Heart left ventricle (tissue), 16 donors: ENCODE data around the gene PPP2R3A. TPM values are rescaled to one million over a fixed set of nuclear protein-coding genes. Genes with fewer than 3 reads are reported as not detected.

ENCODE experiments used
- ATAC-seq, 4 donors: fragments of 200-7000 bp; cut with Tn5 transposase; one replicate each; pipeline ENCODE4 v1.9.1; 2020 to 2022; ENCODE audit warnings: moderate library complexity in 4 of 4, mild to moderate bottlenecking in 3 of 4, moderate number of reproducible peaks in 1 of 4
- DNase-seq, 5 donors: peaks; one replicate each; pipeline ENCODE4 v3.0.0-alpha.2; 2020
- H3K27ac ChIP-seq, 12 donors: fragments of 200-600 bp; sonication (generic) in 4 of 12; one replicate each; pipeline versions ENCODE4 v1.5.0 to v1.8.0; 2016 to 2022; ENCODE audit warnings: mild to moderate bottlenecking in 2 of 12
- H3K27me3 ChIP-seq, 9 donors: fragments of 200-600 bp; sonication (generic) in 2 of 9; one replicate each; pipeline versions ENCODE4 v1.5.1 to v1.8.0; 2016 to 2022; ENCODE audit warnings: mild to moderate bottlenecking in 3 of 9
- H3K36me3 ChIP-seq, 9 donors: fragments of 200-600 bp; sonication (generic) in 2 of 9; one replicate each; pipeline versions ENCODE4 v1.5.0 to v1.8.0; 2018 to 2022; ENCODE audit warnings: mild to moderate bottlenecking in 2 of 9
- H3K4me1 ChIP-seq, 12 donors: fragments of 200-600 bp; sonication (generic) in 4 of 12; one replicate each; pipeline versions ENCODE4 v1.5.0 to v1.8.0; 2016 to 2022; ENCODE audit warnings: mild to moderate bottlenecking in 3 of 12
- H3K4me3 ChIP-seq, 12 donors: fragments of 200-600 bp; sonication (generic) in 4 of 12; one replicate each; pipeline versions ENCODE4 v1.5.0 to v1.8.0; 2017 to 2022; ENCODE audit warnings: mild to moderate bottlenecking in 9 of 12, moderate library complexity in 4 of 12
- H3K9me3 ChIP-seq, 12 donors: fragments of 200-600 bp; sonication (generic) in 4 of 12; one replicate each; pipeline versions ENCODE4 v1.5.0 to v1.8.0; 2016 to 2022; ENCODE audit warnings: mild to moderate bottlenecking in 1 of 12
- POLR2A ChIP-seq, 2 donors: fragments of 450-650 bp; IDR thresholded peaks; one replicate each; pipeline ENCODE4 v1.6.1; 2017; ENCODE audit warnings: antibody characterized with exemption in 2 of 2, mild to moderate bottlenecking in 2 of 2, moderate library complexity in 2 of 2
- WGBS, 4 donors: extraction: QIAGEN DNeasy Blood & Tissue Kit in 2 of 4; methylation state at CpG; one replicate each; pipeline versions ENCODE4 v1.1.5 to v1.1.7; 2013 to 2018; 5-methylcytosine and 5-hydroxymethylcytosine counted together
- intact Hi-C, 10 donors: fragments of 100-400 bp; cut with DNase I; formaldehyde crosslinking; loops; one replicate each; pipeline versions ENCODE4 v1.11.1 to v1.14.2; 2022
- polyA plus RNA-seq, 2 donors: library from polyadenylated mRNA; stranded (reverse); fragments of 200-250 nt; gene quantifications; one replicate each; pipeline ENCODE4 v1.2.3, GENCODE V29; 2013
- total RNA-seq, 9 donors: library from RNA; depleted of rRNA in 2 of 9; stranded (reverse); fragments of >200 nt in 2 of 9; fragmentation: NEBNext Ultra II Directional in 3 of 9; extraction: Animal tissue kit (Norgen Biotek cat#: 25700) in 3 of 9; gene quantifications; one replicate each; pipeline versions ENCODE4 v1.1.0 to v1.2.4, GENCODE V29; 2016 to 2023
- TF ChIP-seq, protein P1 (sequence below), 12 donors: fragments of 200-600 bp; sonication (generic) in 4 of 12; IDR thresholded peaks; one replicate each; pipeline versions ENCODE4 v1.5.0 to v1.8.0; 2018 to 2022; ENCODE audit warnings: antibody characterized with exemption in 12 of 12, mild to moderate bottlenecking in 5 of 12
- donor health status: ischemic (EF 13 %, LVEDD 7.1; RV severe dilation, severe dysfunction).
- donor health status: healthy with polysubstance abuse.
- donor health status: DM: no; HTN: yes; CAD: no.
- donor health status: DM: no; HTN: no; CAD: no.
- donor health status: ischemic (EF 25% LVEDD 6.9; RV normal size, moderate dysfunction).
- donor health status: ischemic (EF 25% LVEDD 5.7; RV mildly dilated, moderate dysfunction).
- donor health status: healthy.
- donor health status: DM: yes; HTN: yes; CAD: no.
- donor health status: ischemic (EF 35%, LVEDD 5.7; RV mildly dilated, moderate dysfunction).
- donor health status: nonischemic (EF 11% LVEDD 7.7; RV severe dilation, severe dysfunction).
- donor health status: DM: yes; HTN: yes; CAD: no.
- donor health status: PGD.
- donor health status: ischemic (EF 29% LVEDD 5.4; RV normal size, mild dysfunction).
- donor health status: nonischemic (EF 23%, LVEDD 6.1; RV moderate dilation, normal function).

The PPP2R3A gene
- total and polyA plus RNA-seq, 11 donors: 10.4 to 136 (median 92.4) TPM

DNA sequence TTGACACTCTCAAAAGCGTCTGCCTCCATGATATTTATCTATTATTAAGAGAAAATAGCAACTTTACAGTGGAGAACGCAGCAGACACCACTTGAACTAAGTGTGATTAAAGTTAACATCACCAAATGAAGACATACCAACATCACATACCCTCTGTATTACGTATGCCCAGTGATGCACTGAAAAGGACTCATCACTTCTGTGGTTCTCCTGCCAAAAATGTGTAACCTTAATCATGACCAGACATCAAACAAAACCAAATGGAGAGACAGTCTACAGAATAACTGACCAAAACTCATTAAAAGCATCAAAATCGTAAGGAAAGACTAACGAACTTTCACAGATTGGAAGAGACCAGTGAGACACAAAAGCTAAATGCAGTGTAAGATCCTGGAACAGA lies 103.2 kb downstream of the PPP2R3A start:
- ATAC-seq (no peak), DNase-seq (no peak)
- intact Hi-C loops: no loop called here
- Histone ChIP-seq H3K27me3 (no peaks in the 10 kb centered on the region), H3K4me3 (no peak overlapping the region), H3K36me3 (peaks cover 0 to 15% (median 5%) of the 10 kb centered on the region in 9 donors), H3K9me3 (no peaks in the 10 kb centered on the region), H3K27ac (no peak overlapping the region), H3K4me1 (peaks cover 0 to 31% (median 17%) of the 10 kb centered on the region in 12 donors)
- no peak for TF ChIP-seq POLR2A (IDR thresholded peaks at IDR 0.05)
- TF ChIP-seq, protein P1, sequence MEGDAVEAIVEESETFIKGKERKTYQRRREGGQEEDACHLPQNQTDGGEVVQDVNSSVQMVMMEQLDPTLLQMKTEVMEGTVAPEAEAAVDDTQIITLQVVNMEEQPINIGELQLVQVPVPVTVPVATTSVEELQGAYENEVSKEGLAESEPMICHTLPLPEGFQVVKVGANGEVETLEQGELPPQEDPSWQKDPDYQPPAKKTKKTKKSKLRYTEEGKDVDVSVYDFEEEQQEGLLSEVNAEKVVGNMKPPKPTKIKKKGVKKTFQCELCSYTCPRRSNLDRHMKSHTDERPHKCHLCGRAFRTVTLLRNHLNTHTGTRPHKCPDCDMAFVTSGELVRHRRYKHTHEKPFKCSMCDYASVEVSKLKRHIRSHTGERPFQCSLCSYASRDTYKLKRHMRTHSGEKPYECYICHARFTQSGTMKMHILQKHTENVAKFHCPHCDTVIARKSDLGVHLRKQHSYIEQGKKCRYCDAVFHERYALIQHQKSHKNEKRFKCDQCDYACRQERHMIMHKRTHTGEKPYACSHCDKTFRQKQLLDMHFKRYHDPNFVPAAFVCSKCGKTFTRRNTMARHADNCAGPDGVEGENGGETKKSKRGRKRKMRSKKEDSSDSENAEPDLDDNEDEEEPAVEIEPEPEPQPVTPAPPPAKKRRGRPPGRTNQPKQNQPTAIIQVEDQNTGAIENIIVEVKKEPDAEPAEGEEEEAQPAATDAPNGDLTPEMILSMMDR (IDR thresholded peaks at IDR 0.05): no peak
- 87 to 90% (median 87%) methylated on average over 5 of the region's 5 CpGs for WGBS, 4 donors

DNA sequence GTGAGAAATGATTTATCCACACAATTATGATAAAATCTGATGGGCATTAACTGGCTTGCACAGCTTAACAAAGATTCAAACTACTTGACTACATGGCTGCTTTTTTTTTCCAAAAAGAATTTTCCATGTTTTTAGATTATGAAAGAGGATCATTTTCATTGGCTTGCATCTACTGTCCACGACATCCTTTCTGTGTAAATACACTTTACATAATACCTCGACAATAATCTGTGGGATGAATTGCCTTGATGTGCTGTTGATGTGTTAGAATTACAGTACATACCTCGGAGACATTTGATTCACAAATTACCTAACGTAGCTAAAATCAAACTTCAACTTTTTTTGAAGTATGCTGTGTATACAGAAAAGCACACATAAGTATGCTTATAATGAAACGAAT lies 104.4 kb downstream of the PPP2R3A start:
- no peak overlapping the region for H3K4me3 ChIP-seq
- 64 to 69% (median 67%) methylated on average over 5 of the region's 5 CpGs for WGBS, 4 donors
- H3K36me3 ChIP-seq: peaks cover 0 to 13% (median 5%) of the 10 kb centered on the region in 9 donors
- no peak for TF ChIP-seq POLR2A (IDR thresholded peaks at IDR 0.05)
- TF ChIP-seq, protein P1 (IDR thresholded peaks at IDR 0.05): no peak
- peaks cover 0 to 31% (median 17%) of the 10 kb centered on the region in 12 donors for H3K4me1 ChIP-seq
- H3K9me3 ChIP-seq: no peaks in the 10 kb centered on the region
- intact Hi-C loops: loop anchor here in 7 of 10 donors (2.0 to 10.0 kb wide), 6 partner anchors 182 to 942 kb away; partner anchors contain the start of genes STAG1 (in 4 of the 7) and PCCB (in 1 of the 7)
- ATAC-seq: no peak
- H3K27ac ChIP-seq: peak overlapping the region in 9 of 12 donors; percentile 39 to 83 (median 64)
- no peak for DNase-seq
- no peaks in the 10 kb centered on the region for H3K27me3 ChIP-seq

DNA sequence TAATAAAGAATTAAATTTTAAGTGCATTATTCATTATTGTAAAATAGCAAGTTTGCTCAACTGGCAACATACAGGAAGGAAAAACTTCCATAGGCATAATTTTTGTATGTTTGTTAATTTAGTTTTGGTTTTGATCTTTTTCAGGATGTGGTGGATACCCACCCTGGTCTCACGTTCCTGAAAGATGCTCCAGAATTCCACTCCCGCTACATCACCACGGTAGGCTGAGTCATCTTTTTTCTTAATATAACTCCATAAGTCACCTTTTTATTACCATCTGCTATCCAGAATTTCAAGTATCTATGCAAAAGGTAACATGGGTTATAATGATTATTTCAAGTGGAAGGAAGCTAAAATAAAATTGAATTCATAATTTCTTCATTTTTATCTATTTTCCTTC lies 104.8 kb downstream of the PPP2R3A start:
- H3K27ac ChIP-seq: peak overlapping the region in 11 of 12 donors; percentile 56 to 83 (median 64)

More for the DNA sequence above, 104.8 kb downstream of the PPP2R3A start:
- Histone ChIP-seq H3K4me3 (no peak overlapping the region), H3K9me3 (no peaks in the 10 kb centered on the region), H3K27me3 (no peaks in the 10 kb centered on the region), H3K36me3 (peaks cover 0 to 13% (median 5%) of the 10 kb centered on the region in 9 donors), H3K4me1 (peaks cover 0 to 31% (median 18%) of the 10 kb centered on the region in 12 donors)
- peak in 1 of 4 donors; percentile 44 for ATAC-seq
- TF ChIP-seq POLR2A (IDR thresholded peaks at IDR 0.05): no peak
- TF ChIP-seq, protein P1 (IDR thresholded peaks at IDR 0.05): no peak
- no peak for DNase-seq
- intact Hi-C loops: loop anchor here in 7 of 10 donors (2.0 to 10.0 kb wide), 6 partner anchors 182 to 942 kb away; partner anchors contain the start of genes STAG1 (in 4 of the 7) and PCCB (in 1 of the 7)
- WGBS, 4 donors: 34 to 43% (median 40%) methylated on average over 3 of the region's 3 CpGs
